Parathyroid adenoma (tissue), 2 donors: ENCODE data around the gene CT47B1.

Source experiments
- H2AFZ ChIP-seq: fragments of 300-600 bp; sonication (generic); one replicate; pipeline ENCODE4 v1.7.0; 2017; ENCODE audit warnings: antibody characterized with exemption, mild to moderate bottlenecking
- H3K27ac ChIP-seq: fragments of 300-600 bp; sonication (generic); one replicate; pipeline ENCODE4 v1.7.0; 2017
- H3K27me3 ChIP-seq: fragments of 300-600 bp; sonication (generic); one replicate; pipeline ENCODE4 v1.7.0; 2017; ENCODE audit warnings: low read length; ENCODE audit not compliant: control insufficient read depth, insufficient read depth
- H3K36me3 ChIP-seq: fragments of 300-600 bp; sonication (generic); one replicate; pipeline ENCODE4 v1.7.0; 2017; ENCODE audit warnings: low read length; ENCODE audit not compliant: control insufficient read depth, insufficient read depth
- H3K4me1 ChIP-seq: fragments of 300-600 bp; sonication (generic); one replicate; pipeline ENCODE4 v1.7.0; 2017; ENCODE audit warnings: control low read depth
- H3K4me2 ChIP-seq: fragments of 300-600 bp; sonication (generic); one replicate; pipeline ENCODE4 v1.7.0; 2017; ENCODE audit warnings: low read length
- H3K4me3 ChIP-seq: fragments of 300-600 bp; sonication (generic); one replicate; pipeline ENCODE4 v1.7.0; 2017; ENCODE audit warnings: low read depth, low read length
- H3K79me2 ChIP-seq: fragments of 300-600 bp; sonication (generic); one replicate; pipeline ENCODE4 v1.7.0; 2017; ENCODE audit warnings: control low read depth
- H3K9ac ChIP-seq: fragments of 300-600 bp; sonication (generic); one replicate; pipeline ENCODE4 v1.7.0; 2017; ENCODE audit warnings: mild to moderate bottlenecking
- H3K9me3 ChIP-seq: fragments of 300-600 bp; sonication (generic); one replicate; pipeline ENCODE4 v1.7.0; 2017; ENCODE audit warnings: low read length; ENCODE audit not compliant: control insufficient read depth
- CTCF ChIP-seq: fragments of 300-600 bp; sonication (generic); IDR thresholded peaks from one replicate; pipeline ENCODE4 v1.7.0; 2017; ENCODE audit warnings: antibody characterized with exemption, mild to moderate bottlenecking
- donor health status: primary hyperparathyroidism.

Gene CT47B1

DNA sequence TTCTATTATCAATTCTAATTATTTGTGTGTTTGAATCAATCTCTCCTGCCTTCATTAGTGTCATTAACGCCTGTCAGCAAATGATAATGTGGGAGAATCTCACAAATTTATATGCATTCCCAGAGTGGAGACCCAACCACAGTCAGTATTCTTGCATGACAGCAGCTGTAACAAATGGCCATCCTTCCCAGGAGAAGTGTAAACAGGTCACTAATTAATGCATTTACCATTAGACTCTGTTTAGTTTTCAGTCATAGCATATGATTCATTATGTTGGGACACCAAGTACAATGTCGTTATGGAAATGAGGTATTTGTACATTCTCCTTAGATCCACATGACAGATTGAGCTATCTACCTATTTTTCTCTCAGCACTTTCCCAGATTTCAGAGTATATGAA, 50.5 kb downstream of the CT47B1 start:
- H3K9ac ChIP-seq, result no peak overlapping the region

DNA sequence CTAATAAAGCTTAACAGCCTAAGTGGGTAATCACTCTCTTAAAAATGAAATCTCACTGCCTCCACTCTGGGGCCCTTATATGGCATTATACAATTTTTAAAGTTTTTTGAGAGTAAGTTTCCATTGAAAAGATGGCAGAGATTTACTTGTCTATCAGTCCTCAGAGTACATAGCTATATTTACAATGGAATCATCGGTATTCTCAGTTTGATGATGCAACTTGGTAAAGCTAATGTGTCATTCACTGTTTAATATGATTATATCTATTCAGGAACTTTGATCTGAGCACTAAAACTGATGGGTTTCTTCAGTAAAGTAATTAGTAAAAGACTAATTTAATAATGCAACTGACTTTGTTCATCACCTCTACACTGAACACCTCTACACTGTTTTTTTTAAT, 51.6 kb downstream of the CT47B1 start:
- no peak overlapping the region for H3K27ac ChIP-seq
- H3K79me2 ChIP-seq, result no peaks in the 10 kb centered on the region
- no peak overlapping the region for H3K4me3 ChIP-seq
- H3K4me2 ChIP-seq, result no peak overlapping the region
- H3K36me3 ChIP-seq, result no peaks in the 10 kb centered on the region
- H2AFZ ChIP-seq, result no peak overlapping the region
- H3K27me3 ChIP-seq, result no peaks in the 10 kb centered on the region
- no peaks in the 10 kb centered on the region for H3K9me3 ChIP-seq
- TF ChIP-seq CTCF, result no peak
- H3K9ac ChIP-seq, result no peak overlapping the region
- H3K4me1 ChIP-seq, result no peaks in the 10 kb centered on the region

More for the DNA sequence above, 50.5 kb downstream of the CT47B1 start:
- H3K9me3 ChIP-seq, result no peaks in the 10 kb centered on the region
- H3K79me2 ChIP-seq, result no peaks in the 10 kb centered on the region
- H3K36me3 ChIP-seq, result no peaks in the 10 kb centered on the region
- no peak overlapping the region for H3K4me2 ChIP-seq
- no peak overlapping the region for H3K27ac ChIP-seq
- TF ChIP-seq CTCF, result no peak
- H3K4me1 ChIP-seq, result no peaks in the 10 kb centered on the region
- no peak overlapping the region for H3K4me3 ChIP-seq
- no peaks in the 10 kb centered on the region for H3K27me3 ChIP-seq
- H2AFZ ChIP-seq, result no peak overlapping the region

DNA sequence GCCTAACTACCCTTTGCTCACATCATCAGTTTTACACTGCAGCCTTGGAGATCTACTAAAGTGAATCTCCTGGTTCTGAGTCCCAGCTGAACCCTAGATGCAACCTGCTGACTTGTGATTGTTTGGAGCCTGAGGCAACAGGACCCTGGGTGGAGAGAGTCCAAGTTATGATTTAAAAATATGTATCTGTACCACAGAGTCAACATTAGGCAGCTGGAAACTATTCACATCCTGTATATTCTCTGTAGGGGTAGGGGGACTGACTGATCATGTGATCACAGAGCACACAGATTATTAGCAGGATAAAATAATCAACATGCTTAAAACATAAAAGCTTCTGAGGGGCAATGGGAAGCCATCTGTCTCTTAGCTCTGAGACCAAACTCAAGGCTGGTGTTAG, 52.1 kb downstream of the CT47B1 start:
- Histone ChIP-seq H3K4me3 (no peak overlapping the region), H3K36me3 (no peaks in the 10 kb centered on the region), H3K9ac (no peak overlapping the region), H3K9me3 (no peaks in the 10 kb centered on the region), H2AFZ (no peak overlapping the region), H3K4me1 (no peaks in the 10 kb centered on the region), H3K79me2 (no peaks in the 10 kb centered on the region), H3K4me2 (no peak overlapping the region), H3K27me3 (no peaks in the 10 kb centered on the region), H3K27ac (no peak overlapping the region)
- no peak for TF ChIP-seq CTCF
